HepG2 (cell line): Measurements from ENCODE around the gene FITM1. TPM values are rescaled to one million over a fixed set of nuclear protein-coding genes. Genes with fewer than 3 reads are reported as not detected.

Source experiments
- CENPBD1 ChIP-seq: sonication (generic); formaldehyde crosslinking; IDR thresholded peaks from 2 replicates; pipeline ENCODE4 v1.8.0; 2022; ENCODE audit warnings: missing genetic modification reagents, low read depth, mild to moderate bottlenecking, borderline replicate concordance
- FOXP4 ChIP-seq: sonication (generic); formaldehyde crosslinking; IDR thresholded peaks from 2 replicates; pipeline ENCODE4 v1.4.0; 2020; ENCODE audit warnings: missing genetic modification reagents
- MBNL3 ChIP-seq: fragments of 250-450 bp; sonication (Bioruptor Pico); conservative IDR thresholded peaks from 2 replicates; pipeline ENCODE4 v1.8.0; 2022; ENCODE audit warnings: mild to moderate bottlenecking, inconsistent platforms
- NCOR1 ChIP-seq: fragments of 200-600 bp; sonication (generic); IDR thresholded peaks from 2 replicates; pipeline ENCODE4 v1.7.0; 2017; ENCODE audit warnings: antibody characterized with exemption, low read length, borderline replicate concordance
- NR2F6 ChIP-seq, 2 experiments: IDR thresholded peaks; 2 replicates each; pipeline ENCODE4 v1.6.1; 2016; ENCODE audit warnings: antibody characterized with exemption in 1 of 2, mild to moderate bottlenecking in 1 of 2
- RAD51 ChIP-seq: fragments of 450-650 bp; IDR thresholded peaks from 2 replicates; pipeline ENCODE4 v1.6.1; 2016; ENCODE audit warnings: borderline replicate concordance
- SKIL ChIP-seq: sonication (generic); formaldehyde crosslinking; IDR thresholded peaks from 2 replicates; pipeline ENCODE4 v1.8.0; 2022; ENCODE audit warnings: missing genetic modification reagents, mild to moderate bottlenecking, moderate library complexity, borderline replicate concordance
- SP5 ChIP-seq: IDR thresholded peaks from 2 replicates; pipeline ENCODE4 v1.6.1; 2016; ENCODE audit warnings: low read depth, borderline replicate concordance
- TAF15 ChIP-seq: fragments of 200-400 bp; formaldehyde crosslinking; IDR thresholded peaks from one replicate; pipeline ENCODE4 v1.6.1; 2018; ENCODE audit warnings: mild to moderate bottlenecking, low read depth, low read length; ENCODE audit not compliant: poor library complexity, severe bottlenecking
- TBX3 ChIP-seq: fragments of 450-650 bp; IDR thresholded peaks from 2 replicates; pipeline ENCODE4 v1.6.1; 2017; ENCODE audit warnings: antibody characterized with exemption, mild to moderate bottlenecking, inconsistent platforms, borderline replicate concordance
- TFE3 ChIP-seq: IDR thresholded peaks from 2 replicates; pipeline ENCODE4 v1.6.1; 2016
- THAP8 ChIP-seq: sonication (generic); formaldehyde crosslinking; IDR thresholded peaks from 2 replicates; pipeline ENCODE4 v1.5.1; 2020; ENCODE audit warnings: missing genetic modification reagents, mild to moderate bottlenecking, borderline replicate concordance
- ZHX1 ChIP-seq: sonication (generic); formaldehyde crosslinking; IDR thresholded peaks from 2 replicates; pipeline ENCODE4 v1.8.1; 2022; ENCODE audit warnings: low read depth, mild to moderate bottlenecking, missing genetic modification reagents
- ZNF251 ChIP-seq: sonication (generic); formaldehyde crosslinking; IDR thresholded peaks from 2 replicates; pipeline ENCODE4 v1.9.0; 2021; ENCODE audit warnings: mild to moderate bottlenecking, missing genetic modification reagents
- ZNF567 ChIP-seq: sonication (generic); formaldehyde crosslinking; IDR thresholded peaks from 2 replicates; pipeline ENCODE4 v1.8.1; 2023; ENCODE audit warnings: mild to moderate bottlenecking, missing genetic modification reagents, borderline replicate concordance
- ZNF724P ChIP-seq: sonication (generic); formaldehyde crosslinking; IDR thresholded peaks from 2 replicates; pipeline ENCODE4 v1.8.0; 2022; ENCODE audit warnings: missing genetic modification reagents, borderline replicate concordance
- ZNF772 ChIP-seq: sonication (generic); formaldehyde crosslinking; IDR thresholded peaks from 2 replicates; pipeline ENCODE4 v1.5.0; 2020; ENCODE audit warnings: mild to moderate bottlenecking, missing genetic modification reagents
- polyA plus RNA-seq, 8 experiments: library from polyadenylated mRNA; depleted of rRNA in 3 of 8; stranded (reverse) in 7 of 8; unstranded in 1 of 8; fragments of >200 nt; fragmentation: Illumina TruSeq in 4 of 8; extraction: Trizol in 4 of 8; gene quantifications; 2 replicates each; pipeline versions ENCODE4 v1.2.1 to v1.2.3, GENCODE V29; 2011 to 2016; ENCODE audit warnings: low read depth in 4 of 8, missing spikeins in 1 of 8, mixed read lengths in 1 of 8; ENCODE audit not compliant: insufficient read depth in 1 of 8
- total RNA-seq, 5 experiments: library from RNA; depleted of rRNA; stranded (reverse); fragments of >200 nt; fragmentation: Illumina TruSeq; extraction: Trizol; gene quantifications; 2 replicates each; pipeline ENCODE4 v1.2.3, GENCODE V29; 2016; ENCODE audit warnings: low read depth in 1 of 5

Gene FITM1
- total and polyA plus RNA-seq, 2 of the 13 experiments (the other 11 are each of a cell fraction or from before 2014, with no cell fraction given): 2.7 to 5.8 TPM

- TF ChIP-seq ZNF772 (CRISPR knock-in tag): peak; percentile 85
- TF ChIP-seq ZNF251 (CRISPR knock-in tag): no peak
- peak; percentile 46; the same call in 1 of the 2 replicates for TF ChIP-seq SP5 (CRISPR knock-in tag)
- TF ChIP-seq THAP8 (CRISPR knock-in tag): no peak
- TF ChIP-seq FOXP4: peak; percentile 51; the same call in 1 of the 2 replicates
- peak; percentile 92 for TF ChIP-seq SKIL (CRISPR knock-in tag)
- TF ChIP-seq TAF15: no peak
- no peak for TF ChIP-seq MBNL3 (CRISPR knock-in tag)
- no peak for TF ChIP-seq TFE3 (CRISPR knock-in tag)
- TF ChIP-seq NCOR1: no peak
- no peak for TF ChIP-seq CENPBD1
- TF ChIP-seq NR2F6 (IDR thresholded peaks at IDR 0.05): peak; percentile 62
- peak; percentile 75 for TF ChIP-seq NR2F6 (CRISPR knock-in tag; IDR thresholded peaks at IDR 0.05)
- TF ChIP-seq ZNF567 (CRISPR knock-in tag): peak; percentile 40; the same call in 1 of the 2 replicates
- peak; percentile 87; the same call in 1 of the 2 replicates for TF ChIP-seq ZNF724P
- TF ChIP-seq RAD51: no peak
- peak; percentile 64; the same call in 1 of the 2 replicates for TF ChIP-seq ZHX1 (CRISPR knock-in tag)
- no peak for TF ChIP-seq TBX3
Observed at GRCh38 chr14:24130717-24131548, 474 bp downstream of the FITM1 start (continued).
